GM18868 (cell line): ENCODE measurements around the gene CADM2.
"Not testable (repeated sequence)": the region's sequence is repeated elsewhere in the genome, so short reads cannot be mapped to it uniquely, and the experiment has no call there.

Experiments
- ATAC-seq: cut with Tn5 transposase; IDR thresholded peaks from one replicate; pipeline ENCODE4 v1.9.1; 2021; ENCODE audit warnings: mild to moderate bottlenecking, moderate library complexity; ENCODE audit not compliant: unreplicated experiment

CADM2 gene

GRCh38 chr3:85627932-85628331, 669.1 kb downstream of the CADM2 start:
- no peak for ATAC-seq

DNA sequence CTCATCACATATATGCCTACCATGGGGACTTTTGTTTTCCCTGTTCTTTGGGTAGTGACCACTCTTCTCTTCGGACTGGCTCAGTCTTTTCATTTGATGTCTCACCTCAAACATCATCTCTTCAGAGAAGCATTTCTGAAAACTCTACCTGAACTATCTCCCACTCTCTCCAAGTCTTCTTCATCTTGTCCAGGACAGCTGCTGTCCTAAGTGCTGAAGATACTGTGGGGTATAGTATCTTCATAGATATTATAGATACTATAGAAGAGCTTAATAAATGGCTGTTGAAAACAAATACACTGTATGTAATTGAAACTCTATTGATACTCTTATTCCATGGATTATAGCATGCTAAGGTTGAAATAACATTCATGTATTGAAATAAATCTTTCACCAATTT, 672.3 kb downstream of the CADM2 start:
- ATAC-seq: no peak

- no peak for ATAC-seq
Measured at GRCh38 chr3:85632921-85633320, 674.1 kb downstream of the CADM2 start.

DNA sequence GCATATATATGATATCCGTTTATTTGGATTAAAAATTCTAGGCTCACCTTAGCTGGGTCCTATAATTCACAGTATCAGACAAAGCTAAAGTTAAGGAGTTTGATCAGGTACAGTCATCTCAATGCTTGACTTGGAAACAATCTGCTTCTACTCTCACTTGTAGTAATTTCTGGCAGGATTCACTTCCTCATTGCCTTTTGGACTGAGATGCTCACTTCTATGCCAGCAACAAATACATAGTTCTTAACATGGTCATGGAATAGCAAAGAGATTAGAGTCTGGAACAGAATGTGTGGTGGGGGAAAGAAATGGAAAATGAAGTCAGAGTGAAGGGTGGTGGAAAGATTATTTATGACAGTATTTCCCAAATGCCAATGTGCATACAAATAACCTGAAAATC, 693.6 kb downstream of the CADM2 start:
- peak; percentile 60 for ATAC-seq

DNA sequence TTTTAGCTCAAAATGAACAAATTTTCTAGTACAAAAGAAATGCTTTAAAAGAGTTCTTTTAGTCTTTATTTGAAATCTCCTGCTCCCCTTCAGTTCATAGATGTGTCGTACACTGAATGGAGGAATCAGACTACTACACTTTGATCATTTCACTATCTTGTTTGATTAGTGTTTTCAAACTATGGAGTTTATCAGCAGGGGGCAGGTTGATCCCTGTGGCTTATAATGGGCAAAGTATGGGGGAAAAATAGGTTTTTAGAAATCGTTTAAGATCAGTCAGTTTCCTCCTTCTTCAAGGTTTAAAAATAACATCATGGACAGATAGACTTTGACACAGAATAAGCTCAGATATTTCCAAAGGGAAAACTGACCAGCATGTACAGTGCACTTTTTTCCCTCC, 701.7 kb downstream of the CADM2 start:
- no peak for ATAC-seq

GRCh38 chr3:85662462-85662861, 703.7 kb downstream of the CADM2 start:
- no peak for ATAC-seq

- no peak for ATAC-seq
Measured at GRCh38 chr3:85667744-85668143, 709.0 kb downstream of the CADM2 start.

DNA sequence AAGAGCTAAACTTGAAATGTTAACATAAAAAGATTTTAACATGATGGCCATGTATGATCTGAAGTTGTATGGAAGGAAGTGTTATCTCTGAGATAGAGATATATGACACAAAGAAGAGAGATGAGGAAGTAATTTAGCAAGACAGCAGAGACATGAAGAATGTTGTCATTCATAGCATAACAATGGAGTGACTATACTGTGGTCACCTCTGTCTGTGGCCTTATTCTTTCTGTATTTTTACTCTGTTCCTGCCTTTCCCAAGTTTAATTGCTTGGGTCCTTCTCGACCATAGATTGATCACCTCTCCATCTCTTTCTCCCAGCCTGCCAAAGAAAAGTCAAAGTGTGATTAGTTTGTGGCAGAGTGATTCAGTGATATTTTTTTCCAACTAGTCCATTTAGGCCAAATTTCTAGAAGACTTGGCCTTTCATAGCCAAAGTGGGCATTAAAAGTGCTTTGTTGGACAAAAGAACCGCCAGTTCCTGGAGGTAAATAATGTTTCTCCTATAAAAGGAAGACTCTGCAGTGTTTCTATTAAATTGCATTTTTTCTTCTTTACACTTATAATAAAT, 711.9 kb downstream of the CADM2 start:
- no peak for ATAC-seq

GRCh38 chr3:85672761-85673160, 714.0 kb downstream of the CADM2 start:
- ATAC-seq: no peak

- no peak for ATAC-seq
Measured at GRCh38 chr3:85678713-85679112, 719.9 kb downstream of the CADM2 start.

GRCh38 chr3:85681906-85682305, 723.1 kb downstream of the CADM2 start:
- ATAC-seq: no peak

DNA sequence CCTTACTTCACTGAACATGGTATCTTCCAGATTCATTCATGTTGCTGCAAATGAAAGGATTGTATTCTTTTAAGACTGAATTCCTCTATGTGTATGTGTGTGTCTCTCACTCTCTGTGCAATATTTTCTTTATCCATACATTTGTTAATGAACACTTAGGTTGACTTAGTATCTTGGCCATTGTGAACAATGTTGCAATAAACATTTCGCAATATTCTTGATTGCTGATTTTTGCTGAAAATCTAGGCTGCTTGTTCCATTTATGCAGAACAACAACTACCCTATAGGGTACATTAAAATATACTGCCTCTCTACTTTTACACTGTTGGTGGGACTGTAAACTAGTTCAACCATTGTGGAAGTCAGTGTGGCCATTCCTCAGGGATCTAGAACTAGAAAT, 732.4 kb downstream of the CADM2 start:
- no peak for ATAC-seq

DNA sequence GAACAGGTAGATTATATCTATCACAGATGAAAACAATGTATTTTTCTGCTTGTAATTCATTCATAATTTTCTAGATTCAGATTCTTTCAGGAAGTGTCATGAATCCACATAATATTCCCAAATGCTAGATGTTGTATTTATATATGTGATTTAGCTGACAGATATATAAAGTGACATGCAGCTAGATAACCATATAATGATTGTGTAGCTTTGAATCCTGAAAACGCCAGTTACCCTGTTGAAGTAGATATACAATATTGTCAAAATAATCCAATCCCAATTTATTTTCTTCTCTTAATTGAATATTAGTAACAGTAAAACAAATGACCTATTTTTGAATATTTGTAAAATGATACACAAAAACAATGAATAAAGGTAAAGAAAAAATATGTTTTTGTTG, 738.4 kb downstream of the CADM2 start:
- ATAC-seq: no peak

DNA sequence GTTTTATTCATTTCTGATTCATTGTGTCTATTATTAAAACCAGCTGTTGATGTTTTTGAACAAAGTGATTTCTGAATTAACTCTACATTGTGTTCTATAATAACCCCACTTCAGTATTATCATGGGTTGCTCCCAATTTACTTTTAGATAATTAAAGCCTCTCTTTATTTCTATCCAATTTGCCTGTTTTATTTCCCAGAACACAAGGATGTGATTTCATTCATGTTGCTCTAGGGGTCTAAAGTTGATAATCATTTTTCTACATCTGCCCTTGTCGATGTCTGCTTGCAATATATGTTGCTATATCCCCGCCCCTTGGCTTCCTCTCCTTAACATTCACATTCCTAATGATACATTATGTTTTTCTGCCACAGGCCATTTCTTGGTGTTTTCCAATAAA, 747.3 kb downstream of the CADM2 start:
- ATAC-seq: no peak

GRCh38 chr3:85708325-85708724, 749.5 kb downstream of the CADM2 start:
- not testable (repeated sequence) for ATAC-seq

GRCh38 chr3:85709346-85709892, 750.6 kb downstream of the CADM2 start:
- no peak for ATAC-seq

- no peak for ATAC-seq
Measured at GRCh38 chr3:85710490-85710889, 751.7 kb downstream of the CADM2 start.

DNA sequence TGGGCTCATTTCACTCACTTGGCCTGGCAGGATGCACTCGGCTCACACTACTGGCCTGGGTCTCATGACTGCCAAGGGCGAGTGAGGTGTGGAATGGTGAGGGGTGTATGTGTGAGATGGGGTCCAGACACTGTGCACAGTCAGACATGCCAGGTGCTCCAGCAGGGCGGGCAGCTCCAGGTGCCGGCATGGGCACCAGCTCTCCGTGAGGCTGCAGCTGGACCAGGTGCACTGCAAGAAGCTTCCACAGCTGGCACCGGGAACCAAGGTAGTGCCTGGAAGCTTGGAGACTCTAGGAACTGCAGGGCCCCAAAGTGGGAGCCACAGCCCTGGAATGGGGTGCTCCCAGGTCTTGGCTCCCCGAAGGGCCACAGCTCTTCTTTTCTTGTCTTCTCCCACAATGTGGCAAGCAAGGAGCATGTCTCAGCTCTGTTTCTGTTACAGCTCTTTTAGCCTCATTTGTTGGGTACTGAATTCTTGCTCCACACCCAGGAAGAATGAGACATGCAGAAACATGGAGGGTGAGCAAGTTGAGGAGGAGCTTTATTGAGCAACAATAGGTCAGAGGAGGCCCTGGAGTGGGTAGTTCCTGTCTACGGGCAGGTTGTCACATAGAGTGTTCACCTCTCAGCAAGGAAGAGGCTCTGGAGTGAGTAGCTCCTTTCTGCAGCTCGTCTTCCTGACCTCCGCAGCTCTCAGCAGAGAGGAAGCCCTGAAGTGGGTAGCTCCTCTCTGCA, 762.8 kb downstream of the CADM2 start:
- no peak for ATAC-seq

DNA sequence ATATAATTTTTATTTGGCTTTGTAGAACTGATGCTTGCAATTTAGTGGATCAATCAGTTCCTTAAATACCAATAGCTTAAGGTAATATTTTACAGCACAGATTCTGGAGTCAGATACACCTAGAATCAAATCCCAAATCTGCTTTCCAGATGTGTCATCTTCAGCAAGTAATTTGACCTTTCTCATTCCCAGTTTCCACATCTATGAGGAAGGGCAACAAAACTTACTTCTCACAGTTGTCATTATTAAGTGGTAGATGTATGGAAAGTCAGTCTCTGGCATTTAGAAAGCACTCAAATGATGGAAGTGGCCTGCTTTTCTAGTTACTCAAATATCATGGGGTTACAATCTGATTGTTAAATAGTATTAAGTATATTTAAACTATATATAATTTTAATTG, 767.0 kb downstream of the CADM2 start:
- no peak for ATAC-seq

DNA sequence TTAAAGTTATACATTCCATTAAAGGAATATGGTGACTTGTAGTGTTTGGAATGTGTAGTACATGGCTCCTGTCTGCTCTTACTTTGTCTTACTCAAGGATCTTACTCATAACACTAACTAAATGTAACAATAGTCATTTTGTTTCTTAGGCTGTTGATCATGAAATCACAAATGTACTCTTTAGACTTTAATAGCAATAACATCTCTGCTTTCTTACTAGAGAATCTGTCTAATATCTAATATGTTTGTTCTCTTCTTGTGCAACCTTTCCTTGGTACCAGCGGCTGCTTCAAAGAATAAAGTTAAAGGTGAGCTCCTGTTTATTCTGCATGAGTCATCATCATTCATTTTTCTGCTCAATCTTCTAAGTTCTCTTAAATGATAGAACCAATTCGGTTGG, 767.5 kb downstream of the CADM2 start:
- ATAC-seq: no peak

DNA sequence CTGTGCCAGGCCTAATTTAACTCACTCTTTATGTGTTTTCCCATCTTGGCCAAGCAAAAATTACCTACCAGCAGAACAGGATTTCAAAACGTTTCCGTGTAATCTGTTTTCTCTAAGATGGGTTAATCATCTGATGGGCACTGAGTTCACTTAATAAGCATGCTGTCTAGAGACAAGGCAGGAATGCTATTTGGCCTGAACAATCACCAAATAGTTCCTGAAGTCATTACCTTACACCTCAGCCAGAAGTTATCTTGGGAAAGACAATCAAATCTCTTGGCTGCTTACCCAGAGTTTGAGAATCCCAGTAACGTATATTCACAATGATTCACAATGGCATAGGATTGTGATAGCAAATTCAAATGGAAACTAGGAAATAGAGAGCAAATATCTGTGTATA, 779.1 kb downstream of the CADM2 start:
- no peak for ATAC-seq

- no peak for ATAC-seq
Measured at GRCh38 chr3:85740561-85740960, 781.8 kb downstream of the CADM2 start.

GRCh38 chr3:85758442-85758841, 799.7 kb downstream of the CADM2 start:
- no peak for ATAC-seq
